HCT116 (cell line): ENCODE results near the gene TATDN2. TPM values are rescaled to one million over a fixed set of nuclear protein-coding genes. Genes with fewer than 3 reads are reported as not detected.

ENCODE experiments used
- ATAC-seq: fragments of 200-7000 bp; cut with Tn5 transposase; 2 replicates; pipeline ENCODE4 v1.9.1; 2020; ENCODE audit warnings: mild to moderate bottlenecking, moderate library complexity
- BruUV-seq: library from RNA; stranded (reverse); fragments of 400-500 nt; replicated peaks from 2 replicates; lab custom pipeline; 2021; lab: Mats Ljungman, UMichigan
- CTCF ChIA-PET: fragments of 300-600 bp; sonication (Branson Sonifier 250); formaldehyde crosslinking; loops from one replicate; lab custom pipeline; 2021; ENCODE audit warnings: antibody characterized with exemption; lab: Charles Lee
- POLR2A ChIA-PET: fragments of 300-600, 350-600 bp; sonication (Branson Sonifier 250); formaldehyde crosslinking; loops from one replicate; lab custom pipeline; 2021; ENCODE audit warnings: antibody characterized with exemption; lab: Charles Lee
- RAD21 ChIA-PET, 2 experiments: fragments of 300-600 bp; sonication (Branson Sonifier 250); formaldehyde crosslinking; loops; one replicate each; lab custom pipeline; 2023; ENCODE audit warnings: low total read pairs in 2 of 2; ENCODE audit not compliant: uncharacterized antibody in 2 of 2, unreplicated experiment in 2 of 2, low non-redundant PET in 1 of 2; lab: Charles Lee
- DNase-seq: peaks from one replicate; pipeline ENCODE4 v3.0.0-alpha.2; 2010; ENCODE audit warnings: low read depth, low spot score
- H2AFZ ChIP-seq: fragments of 200-600 bp; shearing (Covaris generic), sonication (generic); 2 replicates; pipeline ENCODE4 v1.6.1; 2017; ENCODE audit warnings: low read depth, mixed run types, mixed read lengths, antibody characterized with exemption, low read length; ENCODE audit not compliant: poor library complexity, severe bottlenecking
- H3K27ac ChIP-seq: 2 replicates; pipeline ENCODE4 v1.5.1; 2012; ENCODE audit warnings: low read depth, low read length
- H3K27me3 ChIP-seq: fragments of 200-600 bp; sonication (generic); 2 replicates; pipeline ENCODE4 v1.6.1; 2016; ENCODE audit warnings: mixed run types, low read length, mixed read lengths; ENCODE audit not compliant: insufficient read depth
- H3K36me3 ChIP-seq, 2 experiments: fragments of 200-500 bp in 1 of 2; fragments of 200-600 bp in 1 of 2; sonication (Bioruptor generic) in 1 of 2; sonication (generic) in 1 of 2; 2 replicates each; pipeline versions ENCODE4 v1.5.1 to v1.6.1; 2014 to 2016; ENCODE audit warnings: low read length in 2 of 2, inconsistent platforms in 1 of 2, mixed read lengths in 1 of 2, mixed run types in 1 of 2; ENCODE audit not compliant: insufficient read depth in 2 of 2, control insufficient read depth in 1 of 2
- H3K4me1 ChIP-seq, 2 experiments: fragments of 200-600 bp in 1 of 2; sonication (generic) in 1 of 2; 2 replicates each; pipeline versions ENCODE4 v1.5.1 to v1.6.1; 2012 to 2017; ENCODE audit warnings: low read length in 2 of 2, inconsistent platforms in 1 of 2, mild to moderate bottlenecking in 1 of 2, mixed read lengths in 1 of 2, mixed run types in 1 of 2, moderate library complexity in 1 of 2; ENCODE audit not compliant: insufficient read depth in 2 of 2, control insufficient read depth in 1 of 2
- H3K4me2 ChIP-seq: fragments of 200-600 bp; sonication (generic); 2 replicates; pipeline ENCODE4 v1.6.1; 2017; ENCODE audit warnings: mixed run types, low read length, mixed read lengths
- H3K4me3 ChIP-seq, 2 experiments: fragments of 200-600 bp in 1 of 2; sonication (generic) in 1 of 2; replicated peaks in 1 of 2; 2 replicates each; pipeline ENCODE4 v1.5.1; 2011 to 2016; ENCODE audit warnings: low read length in 2 of 2, control low read depth in 1 of 2, low read depth in 1 of 2, mild to moderate bottlenecking in 1 of 2, mixed read lengths in 1 of 2, mixed run types in 1 of 2
- H3K79me2 ChIP-seq: fragments of 200-600 bp; sonication (generic); 2 replicates; pipeline ENCODE4 v1.6.1; 2017; ENCODE audit warnings: mild to moderate bottlenecking, mixed run types, low read length, moderate library complexity, mixed read lengths; ENCODE audit not compliant: insufficient read depth
- H3K9ac ChIP-seq: fragments of 200-600 bp; sonication (generic); 2 replicates; pipeline ENCODE4 v1.6.1; 2016; ENCODE audit warnings: low read length, mixed read lengths
- H3K9me2 ChIP-seq: fragments of 200-600 bp; sonication (generic), shearing (Covaris generic); 2 replicates; pipeline ENCODE4 v1.6.1; 2017; ENCODE audit warnings: mixed run types, mild to moderate bottlenecking, moderate library complexity; ENCODE audit not compliant: insufficient read depth
- H3K9me3 ChIP-seq, 2 experiments: fragments of 200-500 bp in 1 of 2; fragments of 200-600 bp in 1 of 2; sonication (Bioruptor generic) in 1 of 2; sonication (generic) in 1 of 2; 2 replicates each; pipeline ENCODE4 v1.6.1; 2014 to 2017; ENCODE audit warnings: low read length in 2 of 2, mixed read lengths in 2 of 2, inconsistent platforms in 1 of 2, low read depth in 1 of 2, mild to moderate bottlenecking in 1 of 2, mixed run types in 1 of 2, moderate library complexity in 1 of 2; ENCODE audit not compliant: control insufficient read depth in 1 of 2, insufficient read depth in 1 of 2
- H4K20me1 ChIP-seq: fragments of 200-600 bp; sonication (generic), shearing (Covaris generic); 2 replicates; pipeline ENCODE4 v1.6.1; 2017; ENCODE audit warnings: mixed run types, mild to moderate bottlenecking, moderate library complexity; ENCODE audit not compliant: insufficient read depth
- ATF3 ChIP-seq: IDR thresholded peaks from 2 replicates; pipeline ENCODE4 v1.6.1; 2012
- CBX3 ChIP-seq: IDR thresholded peaks from 2 replicates; pipeline ENCODE4 v1.6.1; 2012; ENCODE audit warnings: low read depth
- CEBPB ChIP-seq: IDR thresholded peaks from 2 replicates; pipeline ENCODE4 v1.6.1; 2012; ENCODE audit warnings: low read depth
- CTCF ChIP-seq, 3 experiments: fragments of 200-600 bp in 1 of 3; sonication (generic) in 1 of 3; IDR thresholded peaks in 2 of 3; conservative IDR thresholded peaks in 1 of 3; 2 replicates each; pipeline ENCODE4 v1.5.1; 2012 to 2017; ENCODE audit warnings: low read depth in 2 of 3, low read length in 2 of 3, antibody characterized with exemption in 1 of 3, borderline replicate concordance in 1 of 3, control low read depth in 1 of 3, mild to moderate bottlenecking in 1 of 3, mixed read lengths in 1 of 3, mixed run types in 1 of 3, moderate library complexity in 1 of 3; ENCODE audit not compliant: insufficient read depth in 1 of 3
- EGR1 ChIP-seq: IDR thresholded peaks from 2 replicates; pipeline ENCODE4 v1.6.1; 2012; ENCODE audit warnings: low read depth
- EZH2phosphoT487 ChIP-seq: fragments of 200-600 bp; IDR thresholded peaks from 2 replicates; pipeline ENCODE4 v1.6.1; 2018; ENCODE audit warnings: antibody characterized with exemption, borderline replicate concordance
- FOSL1 ChIP-seq: IDR thresholded peaks from 2 replicates; pipeline ENCODE4 v1.6.1; 2012; ENCODE audit warnings: low read depth
- POLR2AphosphoS5 ChIP-seq: IDR thresholded peaks from 2 replicates; pipeline ENCODE4 v1.6.1; 2011; ENCODE audit warnings: mild to moderate bottlenecking, low read depth, low read length, moderate library complexity
- RAD21 ChIP-seq: IDR thresholded peaks from 2 replicates; pipeline ENCODE4 v1.6.1; 2012; ENCODE audit warnings: low read depth, mild to moderate bottlenecking
- REST ChIP-seq: IDR thresholded peaks from 2 replicates; pipeline ENCODE4 v1.6.1; 2012; ENCODE audit warnings: low read depth
- SIN3A ChIP-seq: IDR thresholded peaks from 2 replicates; pipeline ENCODE4 v1.6.1; 2012; ENCODE audit warnings: low read depth
- SP1 ChIP-seq: IDR thresholded peaks from 2 replicates; pipeline ENCODE4 v1.6.1; 2012; ENCODE audit warnings: low read depth
- SRF ChIP-seq: IDR thresholded peaks from 2 replicates; pipeline ENCODE4 v1.6.1; 2012; ENCODE audit warnings: low read depth
- ZFX ChIP-seq: fragments of 450-650 bp; IDR thresholded peaks from 2 replicates; pipeline ENCODE4 v1.6.1; 2017
- ZNF274 ChIP-seq: fragments of 200-500 bp; sonication (Bioruptor generic); IDR thresholded peaks from 2 replicates; pipeline ENCODE4 v1.6.1; 2014; ENCODE audit warnings: mild to moderate bottlenecking, low read depth, low read length, inconsistent platforms
- intact Hi-C: fragments of 100-400 bp; cut with micrococcal nuclease; formaldehyde crosslinking; loops from 2 replicates; pipeline ENCODE4 v1.10.0; 2022
- total RNA-seq: library from RNA; stranded (reverse); gene quantifications from one replicate; pipeline ENCODE4 v1.2.1, GENCODE V29; 2021; ENCODE audit not compliant: unreplicated experiment

TATDN2 gene
- total RNA-seq, 1 experiment from 2014 or later = 26.8 TPM

GRCh38 chr3:10284496-10284895 lies 36.2 kb downstream of the TATDN2 start:
- POLR2A ChIA-PET = no interaction called here
- Histone ChIP-seq H2AFZ (no peak overlapping the region), H3K79me2 (no peaks in the 10 kb centered on the region), H3K9ac (no peak overlapping the region), H3K27me3 (no peaks in the 10 kb centered on the region), H3K27ac (no peak overlapping the region), H3K4me2 (no peak overlapping the region), H3K9me2 (no peaks in the 10 kb centered on the region), H3K9me3 (no peaks in the 10 kb centered on the region), H3K4me3 (no peak overlapping the region), H3K36me3 (peaks cover 12 to 29% of the 10 kb centered on the region in 2 experiments; a peak in 3 of 4 replicates), H4K20me1 (0 out of 2 replicates have a peak, but pooled peaks cover 4% of the 10 kb centered on the region), H3K4me1 (peaks cover 0 to 9% of the 10 kb centered on the region in 2 experiments; a peak in 2 of 4 replicates)
- TF ChIP-seq EZH2phosphoT487 = no peak
- TF ChIP-seq SP1 = no peak
- no peak for TF ChIP-seq ATF3
- TF ChIP-seq CEBPB = no peak
- TF ChIP-seq CTCF (IDR thresholded peaks at IDR 0.05 in 2 of 3, conservative IDR thresholded peaks at IDR 0.05 in 1 of 3; ENCODE audit: borderline replicate concordance in 1 of 3, insufficient read depth in 1 of 3, low read depth in 2 of 3, low read length in 2 of 3) = no peak
- TF ChIP-seq REST = no peak
- no peak for TF ChIP-seq SRF
- no peak for TF ChIP-seq RAD21
- TF ChIP-seq EGR1 = no peak
- no peak for TF ChIP-seq FOSL1
- TF ChIP-seq SIN3A = no peak
- TF ChIP-seq CBX3 = no peak
- TF ChIP-seq ZFX = no peak
- TF ChIP-seq POLR2AphosphoS5 = no peak
- no peak for TF ChIP-seq ZNF274
- RAD21 ChIA-PET = no interaction called here
- no peak for DNase-seq
- no TSS peak for BruUV-seq
- CTCF ChIA-PET = no interaction called here
- intact Hi-C loops = no loop called here
- no peak for ATAC-seq
